ENCODE data around the gene CASZ1.

DNA sequence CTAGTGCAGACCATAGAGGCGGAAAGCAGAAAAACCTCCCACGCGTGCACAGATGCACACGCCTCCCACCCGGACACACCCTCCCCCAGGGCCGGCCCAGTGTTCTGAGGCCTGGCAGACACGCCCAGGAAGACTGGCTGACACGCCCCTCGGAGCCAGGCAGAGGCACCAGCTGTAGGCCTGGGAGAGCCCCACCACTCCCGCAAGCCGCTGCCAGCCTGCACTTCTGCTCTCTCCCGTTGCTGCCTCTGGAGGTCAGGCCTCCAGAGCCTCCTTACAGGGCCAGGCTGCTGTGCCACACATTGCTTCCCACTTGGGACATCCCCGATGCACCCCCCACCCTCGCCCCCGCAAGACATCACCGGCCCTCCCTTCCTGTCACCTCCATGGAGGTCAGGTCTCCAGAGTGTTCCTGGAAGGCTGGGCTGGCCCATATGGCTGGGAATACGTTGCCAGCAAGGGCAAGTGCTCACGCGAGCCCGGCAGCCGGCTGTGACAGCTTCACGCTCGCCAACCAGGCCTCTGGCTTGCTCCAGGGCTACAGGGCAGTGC, 40.4 kb downstream of the CASZ1 start:
- TF ChIP-seq, protein P1, sequence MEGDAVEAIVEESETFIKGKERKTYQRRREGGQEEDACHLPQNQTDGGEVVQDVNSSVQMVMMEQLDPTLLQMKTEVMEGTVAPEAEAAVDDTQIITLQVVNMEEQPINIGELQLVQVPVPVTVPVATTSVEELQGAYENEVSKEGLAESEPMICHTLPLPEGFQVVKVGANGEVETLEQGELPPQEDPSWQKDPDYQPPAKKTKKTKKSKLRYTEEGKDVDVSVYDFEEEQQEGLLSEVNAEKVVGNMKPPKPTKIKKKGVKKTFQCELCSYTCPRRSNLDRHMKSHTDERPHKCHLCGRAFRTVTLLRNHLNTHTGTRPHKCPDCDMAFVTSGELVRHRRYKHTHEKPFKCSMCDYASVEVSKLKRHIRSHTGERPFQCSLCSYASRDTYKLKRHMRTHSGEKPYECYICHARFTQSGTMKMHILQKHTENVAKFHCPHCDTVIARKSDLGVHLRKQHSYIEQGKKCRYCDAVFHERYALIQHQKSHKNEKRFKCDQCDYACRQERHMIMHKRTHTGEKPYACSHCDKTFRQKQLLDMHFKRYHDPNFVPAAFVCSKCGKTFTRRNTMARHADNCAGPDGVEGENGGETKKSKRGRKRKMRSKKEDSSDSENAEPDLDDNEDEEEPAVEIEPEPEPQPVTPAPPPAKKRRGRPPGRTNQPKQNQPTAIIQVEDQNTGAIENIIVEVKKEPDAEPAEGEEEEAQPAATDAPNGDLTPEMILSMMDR (IDR thresholded peaks at IDR 0.05): no peak
- TF ChIP-seq POLR2A (IDR thresholded peaks at IDR 0.05): no peak

Data from testis (tissue), 2 donors.